ENCODE measurements around the gene BBLN.

Gene BBLN

DNA sequence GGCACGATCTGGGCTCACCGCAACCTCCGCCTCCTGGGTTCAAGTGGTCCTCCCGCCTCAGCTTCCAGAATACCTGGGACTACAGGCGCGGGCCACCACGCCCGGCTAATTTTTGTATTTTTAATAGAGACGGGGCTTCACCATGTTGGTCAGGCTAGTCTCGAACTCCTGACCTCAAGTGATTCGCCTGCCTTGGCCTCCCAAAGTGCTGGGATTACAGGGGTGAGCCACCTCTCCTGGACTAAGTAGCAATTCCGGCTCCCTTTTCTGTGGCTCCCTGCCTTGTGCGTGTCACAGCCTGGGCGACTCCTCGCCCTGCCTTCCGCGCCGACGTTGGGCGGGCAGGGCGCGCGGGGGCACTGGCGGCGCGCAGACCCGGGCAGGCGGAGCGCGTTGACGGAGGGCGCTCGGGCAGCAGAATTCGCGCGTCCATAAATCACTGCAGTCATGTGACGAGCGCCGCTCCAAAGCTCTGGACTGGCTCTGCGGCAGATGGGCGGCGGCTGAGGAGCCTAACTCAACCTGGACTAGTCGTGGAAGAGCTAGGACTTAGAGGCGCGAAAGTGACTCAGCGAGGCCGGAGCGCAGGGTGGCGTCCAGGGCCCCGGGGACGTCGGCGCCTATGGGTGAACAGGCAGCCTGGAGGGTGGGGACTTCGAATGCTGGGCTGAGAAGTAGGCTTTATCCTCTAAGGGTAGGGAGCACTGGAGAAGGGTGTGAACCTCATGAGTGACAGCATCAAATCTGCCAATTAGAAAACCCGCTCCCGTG is 32.7 kb downstream of the BBLN start:
- H3K27ac ChIP-seq, result no peak overlapping the region
- TF ChIP-seq CTCF (conservative IDR thresholded peaks at IDR 0.05) (no peak), ZFX (IDR thresholded peaks at IDR 0.05) (no peak)

DNA sequence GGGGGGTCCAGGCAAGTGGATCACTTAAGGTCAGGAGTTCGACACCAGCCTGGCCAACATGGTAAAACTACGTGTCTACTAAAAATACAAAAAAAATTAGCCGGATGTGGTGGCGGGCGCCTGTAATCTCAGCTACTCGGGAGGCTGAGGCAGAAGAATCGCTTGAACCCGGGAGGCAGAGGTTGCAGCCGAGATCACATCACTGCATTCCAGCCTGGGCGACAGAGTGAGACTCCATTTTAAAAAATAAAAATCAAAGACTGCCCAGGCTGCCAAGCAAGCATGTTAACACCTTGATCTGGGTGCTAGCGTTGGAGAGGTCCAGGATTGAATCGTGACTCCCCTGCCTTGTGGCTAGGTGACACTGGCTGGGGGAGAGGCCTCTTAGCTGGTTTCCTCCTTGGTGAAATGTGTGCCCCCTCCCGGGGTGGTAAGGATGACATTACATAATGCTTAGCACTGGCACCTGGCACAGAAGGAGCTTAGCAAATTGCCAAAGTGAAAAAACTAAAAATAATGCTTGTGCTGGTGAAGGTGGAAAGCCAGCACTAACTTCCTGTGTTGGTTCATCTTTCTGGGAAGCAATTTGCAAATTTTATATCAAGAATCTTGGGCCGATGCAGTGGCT is 33.5 kb downstream of the BBLN start:
- no peak overlapping the region for H3K27ac ChIP-seq
- TF ChIP-seq CTCF (conservative IDR thresholded peaks at IDR 0.05), result no peak

DNA sequence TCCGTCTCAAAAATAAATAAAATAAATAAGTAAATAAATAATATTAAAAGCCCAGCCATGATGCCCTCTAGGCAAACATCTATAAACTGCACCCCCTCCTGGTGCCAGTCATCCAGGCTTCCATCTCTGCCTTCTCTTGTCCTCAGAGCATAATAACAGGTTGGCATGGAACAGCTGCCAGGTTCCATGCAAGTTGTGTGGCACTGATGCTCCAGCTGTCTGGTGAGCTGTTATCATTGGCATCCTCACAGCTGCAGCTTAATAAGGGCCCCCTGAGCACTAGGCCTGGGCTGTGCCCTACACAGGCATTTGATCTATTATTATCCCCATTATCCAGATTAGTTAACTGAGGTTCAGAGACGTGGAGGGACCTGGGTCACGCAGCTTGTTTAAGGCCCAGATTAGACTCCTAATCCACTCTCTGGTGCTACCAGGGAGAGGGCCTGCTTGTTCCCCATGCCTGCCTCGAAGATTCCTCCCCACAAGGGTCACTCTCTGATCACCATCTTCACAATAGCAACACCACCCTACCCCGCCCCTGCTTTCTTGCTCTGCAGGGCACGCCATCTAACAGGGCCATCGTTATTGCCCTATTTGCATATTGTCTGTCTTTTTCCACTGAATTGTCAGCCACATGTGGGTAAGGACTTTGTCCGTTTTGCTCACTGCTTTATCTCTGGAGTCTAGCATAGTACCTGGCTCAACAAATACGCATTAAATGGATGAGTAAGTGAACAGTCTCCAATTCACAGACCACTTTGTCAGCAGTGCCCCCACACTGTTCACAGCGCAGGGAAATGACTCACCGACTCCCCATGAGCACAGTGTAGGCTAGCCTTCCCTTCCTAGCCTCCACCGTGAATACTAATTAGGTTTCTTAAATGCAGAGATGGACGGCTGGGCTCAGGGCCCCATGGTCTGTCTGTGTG is 41.6 kb downstream of the BBLN start:
- TF ChIP-seq CTCF (conservative IDR thresholded peaks at IDR 0.05) (no peak), ZFX (IDR thresholded peaks at IDR 0.05) (no peak)
- H3K27ac ChIP-seq, result no peak overlapping the region

DNA sequence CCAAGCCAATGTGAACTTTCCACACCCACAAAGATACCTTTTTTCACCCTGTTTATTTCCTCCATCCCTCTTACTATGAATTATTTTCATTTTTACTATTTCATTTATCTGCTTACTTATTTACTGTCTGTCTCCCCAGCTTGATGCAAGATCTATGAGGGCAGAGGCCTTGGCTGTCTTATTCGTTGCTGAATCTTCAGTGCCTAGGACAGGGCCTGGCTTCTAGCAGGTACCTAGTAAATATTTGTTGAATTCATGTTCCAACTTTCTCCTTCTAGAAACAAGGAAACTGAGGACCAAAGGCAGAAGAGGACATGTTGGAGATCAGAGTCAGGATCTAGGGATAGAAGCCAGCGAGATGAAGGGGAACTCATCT is 42.6 kb downstream of the BBLN start:
- TF ChIP-seq CTCF (conservative IDR thresholded peaks at IDR 0.05) (peak; percentile 8; the same call in 1 of the 2 replicates), ZFX (IDR thresholded peaks at IDR 0.05) (no peak)
- H3K27ac ChIP-seq, result no peak overlapping the region

GRCh38 chr9:128203024-128203706 is 43.1 kb downstream of the BBLN start, which contains the start of gene DNM1:
Gene DNM1 (plus strand): TSS chr9:128203379. CDS start chr9:128203471, 92 bp downstream.
- TF ChIP-seq CTCF (conservative IDR thresholded peaks at IDR 0.05) (peak; percentile 100), ZFX (IDR thresholded peaks at IDR 0.05) (no peak)
- no peak within 1 kb of the TSS for H3K27ac ChIP-seq

- no peak overlapping the region for H3K27ac ChIP-seq
- TF ChIP-seq CTCF (conservative IDR thresholded peaks at IDR 0.05), result no peak
- no peak for TF ChIP-seq ZFX (IDR thresholded peaks at IDR 0.05)
Observed at GRCh38 chr9:128203707-128204551, 43.9 kb downstream of the BBLN start.
